ENCODE measurements around the gene XPO6.

DNA sequence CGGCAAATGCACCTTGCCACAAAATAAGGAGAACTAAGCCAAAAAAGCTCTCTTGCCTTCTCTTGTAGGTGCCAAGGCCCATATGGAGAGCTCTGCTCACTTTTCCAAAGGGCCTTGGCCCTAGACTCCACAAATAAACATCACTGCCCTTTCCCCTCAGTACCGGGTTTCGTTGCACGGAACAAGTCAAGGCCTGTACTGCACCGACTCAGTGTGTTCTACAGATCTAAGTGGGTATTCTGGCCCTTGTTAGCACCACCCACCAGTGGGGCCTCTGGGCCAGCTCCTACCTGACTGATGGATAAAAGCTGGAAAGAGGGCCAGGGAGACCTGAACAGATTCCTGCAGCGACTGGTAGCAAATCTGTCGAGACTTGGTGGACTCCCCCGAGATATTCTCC lies 104.5 kb downstream of the XPO6 start:
- TF ChIP-seq, protein P1, sequence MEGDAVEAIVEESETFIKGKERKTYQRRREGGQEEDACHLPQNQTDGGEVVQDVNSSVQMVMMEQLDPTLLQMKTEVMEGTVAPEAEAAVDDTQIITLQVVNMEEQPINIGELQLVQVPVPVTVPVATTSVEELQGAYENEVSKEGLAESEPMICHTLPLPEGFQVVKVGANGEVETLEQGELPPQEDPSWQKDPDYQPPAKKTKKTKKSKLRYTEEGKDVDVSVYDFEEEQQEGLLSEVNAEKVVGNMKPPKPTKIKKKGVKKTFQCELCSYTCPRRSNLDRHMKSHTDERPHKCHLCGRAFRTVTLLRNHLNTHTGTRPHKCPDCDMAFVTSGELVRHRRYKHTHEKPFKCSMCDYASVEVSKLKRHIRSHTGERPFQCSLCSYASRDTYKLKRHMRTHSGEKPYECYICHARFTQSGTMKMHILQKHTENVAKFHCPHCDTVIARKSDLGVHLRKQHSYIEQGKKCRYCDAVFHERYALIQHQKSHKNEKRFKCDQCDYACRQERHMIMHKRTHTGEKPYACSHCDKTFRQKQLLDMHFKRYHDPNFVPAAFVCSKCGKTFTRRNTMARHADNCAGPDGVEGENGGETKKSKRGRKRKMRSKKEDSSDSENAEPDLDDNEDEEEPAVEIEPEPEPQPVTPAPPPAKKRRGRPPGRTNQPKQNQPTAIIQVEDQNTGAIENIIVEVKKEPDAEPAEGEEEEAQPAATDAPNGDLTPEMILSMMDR (optimal IDR thresholded peaks at IDR 0.05 in 1 of 3, IDR thresholded peaks at IDR 0.05 in 1 of 3, conservative IDR thresholded peaks at IDR 0.05 in 1 of 3; ENCODE audit: extremely low read depth in 1 of 3, insufficient read depth in 2 of 3, low read length in 3 of 3): no peak
- TF ChIP-seq EZH2 (IDR thresholded peaks at IDR 0.05; ENCODE audit: low read length): no peak
